PFSK-1 (cell line): ENCODE results near the gene WTAP.

Experiments used
- FOXP2 ChIP-seq: optimal IDR thresholded peaks from 2 replicates; pipeline ENCODE3; 2011; ENCODE audit warnings: borderline replicate concordance, control low read depth, inconsistent platforms; ENCODE audit not compliant: insufficient read depth; ENCODE audit errors: extremely low read length, extremely low read depth
- POLR2AphosphoS5 ChIP-seq: IDR thresholded peaks from 2 replicates; pipeline ENCODE4 v1.6.1; 2012; ENCODE audit warnings: low read depth, mild to moderate bottlenecking, control low read depth, low read length, moderate library complexity
- SIN3A ChIP-seq: IDR thresholded peaks from 2 replicates; pipeline ENCODE4 v1.6.1; 2012; ENCODE audit warnings: mild to moderate bottlenecking, low read length, moderate library complexity, borderline replicate concordance; ENCODE audit not compliant: insufficient read depth
- TAF1 ChIP-seq: IDR thresholded peaks from 2 replicates; pipeline ENCODE4 v1.6.1; 2012; ENCODE audit warnings: low read length, control low read depth, borderline replicate concordance; ENCODE audit not compliant: insufficient read depth
- TF ChIP-seq, protein P1 (sequence below), 2 experiments: IDR thresholded peaks; 2 replicates each; pipeline versions ENCODE4 v1.6.1 to v1.8.0; 2011 to 2012; ENCODE audit warnings: low read depth in 2 of 2, low read length in 2 of 2, control low read depth in 1 of 2, inconsistent platforms in 1 of 2, mild to moderate bottlenecking in 1 of 2, moderate library complexity in 1 of 2; ENCODE audit not compliant: insufficient read depth in 1 of 2

Gene WTAP

DNA sequence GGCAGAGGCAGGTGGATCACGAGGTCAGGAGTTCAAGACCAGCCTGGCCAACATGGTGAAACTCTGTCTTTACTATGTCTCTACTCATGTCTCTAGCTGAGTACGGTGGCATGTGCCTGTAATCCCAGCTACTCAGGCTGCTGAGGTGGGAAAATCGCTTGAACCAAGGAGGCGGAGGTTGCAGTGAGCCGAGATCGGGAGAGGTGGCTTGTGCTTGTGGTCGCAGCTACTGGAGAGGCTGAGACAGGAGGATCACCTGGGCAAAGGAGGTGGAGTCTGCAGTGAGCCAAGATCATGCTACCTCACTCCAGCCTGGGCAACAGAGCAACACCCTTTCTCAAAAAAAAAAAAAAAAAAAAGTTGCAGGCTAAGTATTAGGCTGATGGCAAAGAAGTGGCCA is 8.0 kb upstream of the WTAP start:
- TF ChIP-seq, protein P1, sequence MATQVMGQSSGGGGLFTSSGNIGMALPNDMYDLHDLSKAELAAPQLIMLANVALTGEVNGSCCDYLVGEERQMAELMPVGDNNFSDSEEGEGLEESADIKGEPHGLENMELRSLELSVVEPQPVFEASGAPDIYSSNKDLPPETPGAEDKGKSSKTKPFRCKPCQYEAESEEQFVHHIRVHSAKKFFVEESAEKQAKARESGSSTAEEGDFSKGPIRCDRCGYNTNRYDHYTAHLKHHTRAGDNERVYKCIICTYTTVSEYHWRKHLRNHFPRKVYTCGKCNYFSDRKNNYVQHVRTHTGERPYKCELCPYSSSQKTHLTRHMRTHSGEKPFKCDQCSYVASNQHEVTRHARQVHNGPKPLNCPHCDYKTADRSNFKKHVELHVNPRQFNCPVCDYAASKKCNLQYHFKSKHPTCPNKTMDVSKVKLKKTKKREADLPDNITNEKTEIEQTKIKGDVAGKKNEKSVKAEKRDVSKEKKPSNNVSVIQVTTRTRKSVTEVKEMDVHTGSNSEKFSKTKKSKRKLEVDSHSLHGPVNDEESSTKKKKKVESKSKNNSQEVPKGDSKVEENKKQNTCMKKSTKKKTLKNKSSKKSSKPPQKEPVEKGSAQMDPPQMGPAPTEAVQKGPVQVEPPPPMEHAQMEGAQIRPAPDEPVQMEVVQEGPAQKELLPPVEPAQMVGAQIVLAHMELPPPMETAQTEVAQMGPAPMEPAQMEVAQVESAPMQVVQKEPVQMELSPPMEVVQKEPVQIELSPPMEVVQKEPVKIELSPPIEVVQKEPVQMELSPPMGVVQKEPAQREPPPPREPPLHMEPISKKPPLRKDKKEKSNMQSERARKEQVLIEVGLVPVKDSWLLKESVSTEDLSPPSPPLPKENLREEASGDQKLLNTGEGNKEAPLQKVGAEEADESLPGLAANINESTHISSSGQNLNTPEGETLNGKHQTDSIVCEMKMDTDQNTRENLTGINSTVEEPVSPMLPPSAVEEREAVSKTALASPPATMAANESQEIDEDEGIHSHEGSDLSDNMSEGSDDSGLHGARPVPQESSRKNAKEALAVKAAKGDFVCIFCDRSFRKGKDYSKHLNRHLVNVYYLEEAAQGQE (IDR thresholded peaks at IDR 0.05; ENCODE audit: insufficient read depth in 1 of 2, low read depth in 2 of 2, low read length in 2 of 2): no peak
- TF ChIP-seq POLR2AphosphoS5 (no peak), SIN3A (no peak), FOXP2 (no peak), TAF1 (no peak)

DNA sequence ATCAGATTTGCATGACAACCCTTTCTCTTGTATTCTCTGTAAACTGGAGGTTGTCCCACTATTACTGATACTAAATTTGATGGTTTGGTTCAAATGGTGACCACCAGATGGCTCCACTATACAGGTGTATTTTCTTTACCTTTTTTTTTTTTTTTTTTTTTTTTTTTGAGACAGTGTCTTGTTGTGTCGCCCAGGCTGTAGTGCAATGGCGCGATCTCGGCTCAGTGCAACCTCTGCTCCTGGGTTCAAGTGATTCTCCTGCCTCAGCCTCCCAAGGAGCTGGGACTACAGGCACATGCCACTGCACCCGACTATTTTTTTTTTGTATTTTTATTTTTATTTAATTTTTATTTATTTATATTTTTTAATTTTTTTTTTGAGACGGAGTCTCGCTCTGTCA is 6.6 kb upstream of the WTAP start:
- no peak for TF ChIP-seq SIN3A
- no peak for TF ChIP-seq TAF1
- no peak for TF ChIP-seq POLR2AphosphoS5
- TF ChIP-seq FOXP2: no peak
- TF ChIP-seq, protein P1 (IDR thresholded peaks at IDR 0.05; ENCODE audit: insufficient read depth in 1 of 2, low read depth in 2 of 2, low read length in 2 of 2): no peak

DNA sequence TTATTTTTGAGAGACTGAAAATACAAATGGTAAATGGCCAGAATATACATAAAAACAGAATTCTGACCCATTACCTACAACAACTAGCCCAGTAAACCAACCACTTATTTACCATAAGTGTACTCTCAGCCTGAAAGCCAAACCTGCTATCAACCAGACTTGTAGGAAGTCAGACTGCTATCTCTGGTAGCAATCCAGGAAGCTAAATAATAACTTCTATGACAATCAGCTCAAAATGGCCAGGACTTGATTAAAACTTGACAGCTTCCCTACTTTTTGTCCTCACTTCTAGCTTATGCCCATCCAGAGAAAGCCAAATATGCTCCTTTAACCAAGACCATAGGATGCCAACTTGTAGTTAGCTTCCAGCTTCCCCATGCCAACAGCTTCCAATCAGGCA is 4.7 kb upstream of the WTAP start:
- TF ChIP-seq, protein P1 (IDR thresholded peaks at IDR 0.05; ENCODE audit: insufficient read depth in 1 of 2, low read depth in 2 of 2, low read length in 2 of 2): no peak
- TF ChIP-seq POLR2AphosphoS5 (no peak), TAF1 (no peak), SIN3A (no peak), FOXP2 (no peak)

DNA sequence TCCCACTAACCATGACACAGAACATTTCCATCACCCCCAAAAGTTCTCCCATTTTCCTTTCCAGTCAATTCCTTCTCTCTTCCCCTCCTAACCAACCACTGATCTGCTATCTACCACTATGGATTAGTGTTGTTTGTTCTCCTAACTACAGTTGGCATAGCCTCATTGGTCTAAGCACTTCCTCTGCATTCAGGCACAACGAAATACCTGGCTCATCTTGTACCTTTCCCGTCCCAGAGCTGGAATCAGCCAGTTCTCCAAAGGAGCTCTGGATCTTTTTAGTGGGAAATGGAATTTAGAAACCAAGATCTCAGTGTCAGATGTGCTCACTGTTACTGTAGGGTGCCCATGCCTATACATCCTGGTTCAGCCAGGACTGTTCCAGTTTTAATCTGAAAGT is 4.0 kb upstream of the WTAP start:
- TF ChIP-seq POLR2AphosphoS5: no peak
- no peak for TF ChIP-seq TAF1
- TF ChIP-seq SIN3A: no peak
- TF ChIP-seq, protein P1 (IDR thresholded peaks at IDR 0.05; ENCODE audit: insufficient read depth in 1 of 2, low read depth in 2 of 2, low read length in 2 of 2): no peak
- TF ChIP-seq FOXP2: no peak

DNA sequence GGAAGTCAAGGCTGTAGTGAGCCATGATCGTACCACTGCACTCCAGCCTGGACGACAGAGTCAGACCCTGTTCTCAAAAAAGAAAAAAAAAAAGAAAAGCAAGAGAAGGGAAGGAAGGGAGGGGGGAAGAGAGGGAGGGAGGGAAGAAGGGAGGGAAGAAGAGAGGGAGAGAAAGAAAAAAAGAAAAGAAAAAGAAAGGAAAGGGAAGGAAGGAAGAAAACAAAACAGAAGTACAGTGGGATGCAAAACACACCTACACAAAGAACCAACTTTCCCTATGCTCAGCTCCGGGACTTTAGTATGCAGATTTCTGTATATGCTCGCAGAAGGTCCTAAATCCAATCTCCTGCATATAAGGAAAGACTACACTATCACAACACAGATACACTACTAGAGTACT is 2.5 kb upstream of the WTAP start:
- TF ChIP-seq, protein P1 (IDR thresholded peaks at IDR 0.05; ENCODE audit: insufficient read depth in 1 of 2, low read depth in 2 of 2, low read length in 2 of 2): no peak
- TF ChIP-seq SIN3A (no peak), TAF1 (no peak), FOXP2 (no peak), POLR2AphosphoS5 (no peak)
